ENCODE data around the gene GRID1.

Gene GRID1

DNA sequence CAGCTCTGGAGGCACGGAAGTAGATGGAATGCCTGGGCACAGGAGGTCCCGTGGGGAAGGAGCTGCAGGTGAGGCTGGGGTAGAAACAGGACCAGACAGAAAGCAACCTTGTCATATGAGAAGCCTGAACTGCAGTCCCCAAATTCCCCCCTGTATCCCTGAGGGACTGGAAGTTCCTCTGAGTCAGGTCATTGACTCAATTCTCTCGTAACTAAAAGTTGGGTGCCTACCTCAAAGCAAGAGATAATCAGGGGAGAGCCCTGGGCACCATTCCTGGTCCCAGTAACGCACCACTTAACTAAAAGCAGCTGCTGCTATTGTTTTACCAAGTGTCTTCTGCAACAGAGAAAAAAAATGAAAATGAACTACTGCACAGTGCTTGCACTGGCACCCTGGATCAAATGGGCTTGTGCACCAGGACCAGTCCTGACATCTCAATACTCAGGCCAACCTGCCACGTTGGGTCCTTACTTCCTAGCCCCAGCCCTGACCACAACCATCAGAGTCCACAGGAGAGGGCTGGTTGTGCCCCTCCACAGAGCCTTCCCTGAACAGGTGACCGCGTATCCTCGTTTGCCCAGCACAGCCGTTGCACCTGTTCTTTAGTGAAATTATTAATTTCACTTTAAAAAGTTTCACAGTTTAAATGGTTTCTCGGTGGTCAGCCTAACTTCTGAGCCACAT lies 79.3 kb downstream of the GRID1 start:
- H3K27ac Mint-ChIP-seq, result no peak overlapping the region

DNA sequence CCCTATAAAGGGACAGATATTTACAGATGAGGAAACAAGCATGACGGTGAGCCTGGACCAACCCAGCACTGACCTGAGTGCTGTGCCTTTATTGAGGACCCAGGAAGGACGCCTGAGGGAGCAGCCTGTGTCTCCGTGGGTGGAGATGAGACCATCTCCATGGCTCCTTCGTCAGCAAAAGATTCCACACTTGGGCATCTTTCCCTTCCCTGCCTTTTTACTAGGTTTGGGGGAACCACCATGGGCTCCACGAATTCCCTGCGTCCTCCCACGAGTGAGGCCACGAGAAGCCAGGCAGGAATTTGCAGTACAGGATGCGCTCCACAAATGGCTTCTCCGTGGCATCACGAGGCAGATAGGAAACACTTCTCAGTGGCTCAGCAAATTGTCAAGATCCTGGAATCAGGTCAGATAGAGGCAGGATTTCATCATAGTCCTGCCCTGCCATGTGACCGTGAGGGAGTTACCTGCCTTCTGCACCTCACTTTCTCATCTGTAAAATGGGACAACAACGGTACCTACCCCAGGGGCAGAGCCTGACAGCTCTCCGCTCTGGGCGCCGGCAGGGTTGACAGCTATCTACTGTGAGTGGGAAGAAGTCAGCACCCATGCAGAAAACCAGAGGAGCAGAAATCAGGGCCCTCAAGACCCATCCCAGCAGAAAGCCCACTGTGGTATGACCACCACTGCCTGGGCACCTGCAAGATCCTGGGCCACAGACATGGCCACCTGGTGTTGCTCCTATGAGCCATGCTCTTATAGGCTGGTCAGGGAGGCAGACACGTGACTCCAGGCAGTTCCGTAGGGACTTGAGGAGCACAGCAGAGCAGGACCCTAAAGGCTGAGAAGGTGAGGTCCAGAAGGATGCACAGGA lies 80.1 kb downstream of the GRID1 start:
- Mint-ChIP-seq H3K4me3 (no peak overlapping the region), H3K27me3 (peaks cover 8% of the 10 kb centered on the region), H3K27ac (no peak overlapping the region), H3K36me3 (no peaks in the 10 kb centered on the region), H3K4me1 (ENCODE audit: low read depth) (no peaks in the 10 kb centered on the region), H3K9me3 (ENCODE audit: low read depth) (no peaks in the 10 kb centered on the region)

More for the DNA sequence above, 79.3 kb downstream of the GRID1 start:
- H3K27me3 Mint-ChIP-seq, result peaks cover 8% of the 10 kb centered on the region
- no peaks in the 10 kb centered on the region for H3K9me3 Mint-ChIP-seq (ENCODE audit: low read depth)
- no peaks in the 10 kb centered on the region for H3K36me3 Mint-ChIP-seq
- no peak overlapping the region for H3K4me3 Mint-ChIP-seq
- H3K4me1 Mint-ChIP-seq (ENCODE audit: low read depth), result no peaks in the 10 kb centered on the region

DNA sequence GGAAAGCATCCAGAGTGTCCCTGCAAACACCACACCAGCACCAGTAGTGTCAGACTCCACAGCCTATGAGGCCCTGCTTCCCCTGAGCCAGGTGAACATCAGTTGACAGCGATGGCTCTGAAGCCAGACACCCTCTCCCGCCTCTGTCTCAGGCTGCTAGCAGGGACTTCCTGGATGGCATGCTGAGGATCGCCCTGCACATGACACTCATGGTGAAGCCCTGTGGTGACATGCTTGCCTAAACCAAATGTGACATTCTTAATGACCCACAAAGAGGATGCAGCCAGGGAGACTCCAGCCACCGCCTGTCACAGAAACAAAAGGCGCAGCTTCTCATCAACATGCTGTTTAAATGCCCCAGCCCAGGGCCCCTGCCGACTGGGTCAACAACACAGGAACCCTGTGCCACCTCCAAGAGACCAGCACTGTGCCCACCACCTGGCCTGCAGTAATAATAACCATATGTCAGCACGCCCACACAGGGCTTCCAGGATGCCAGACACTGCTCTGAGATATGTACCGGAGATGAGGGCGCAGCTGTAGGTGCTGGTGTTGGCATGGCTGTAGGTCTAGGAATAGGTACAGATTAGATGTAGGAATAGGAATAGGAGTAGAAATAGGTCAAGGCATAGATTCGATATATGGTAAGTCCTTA lies 81.3 kb downstream of the GRID1 start:
- H3K36me3 Mint-ChIP-seq, result no peaks in the 10 kb centered on the region
- no peak overlapping the region for H3K4me3 Mint-ChIP-seq
- H3K27me3 Mint-ChIP-seq, result peaks cover 8% of the 10 kb centered on the region
- no peaks in the 10 kb centered on the region for H3K4me1 Mint-ChIP-seq (ENCODE audit: low read depth)
- H3K27ac Mint-ChIP-seq, result no peak overlapping the region
- no peaks in the 10 kb centered on the region for H3K9me3 Mint-ChIP-seq (ENCODE audit: low read depth)

DNA sequence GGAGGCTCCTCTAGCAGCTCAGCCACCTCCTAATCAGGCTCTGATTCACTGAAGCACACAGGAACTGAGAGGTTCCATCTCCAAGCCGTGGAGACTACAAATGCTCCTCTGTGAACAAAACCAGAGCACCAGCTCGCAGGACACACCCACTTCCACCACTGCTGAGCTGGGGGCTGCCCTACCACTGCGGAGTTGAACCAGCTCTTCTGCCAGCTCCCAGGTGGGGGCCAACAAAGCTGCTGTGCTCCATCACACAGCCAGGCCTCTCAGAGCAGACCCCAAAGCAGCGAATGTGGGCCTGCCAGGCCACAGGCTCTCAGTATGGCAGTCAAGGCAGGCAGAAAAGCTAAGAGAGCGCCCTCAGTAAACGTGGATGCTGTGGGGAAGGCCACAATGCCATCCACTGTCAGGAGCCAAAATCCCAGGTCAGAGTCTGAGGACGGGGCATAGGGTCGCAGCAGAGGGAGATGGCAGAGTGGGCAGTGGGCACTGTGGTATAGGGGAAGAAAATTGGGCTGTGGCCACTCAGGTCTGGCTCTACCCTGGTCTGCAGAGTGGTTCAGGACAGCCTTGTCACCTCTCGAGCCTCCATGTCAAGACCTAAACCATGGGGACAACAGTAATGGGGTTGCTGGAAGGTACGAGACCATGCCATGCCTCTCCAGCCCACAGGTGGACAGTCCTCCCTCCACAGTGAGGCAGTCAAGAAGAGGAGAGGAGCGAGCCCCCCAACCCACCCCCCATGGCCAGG lies 82.1 kb downstream of the GRID1 start:
- H3K9me3 Mint-ChIP-seq (ENCODE audit: low read depth), result no peaks in the 10 kb centered on the region
- no peaks in the 10 kb centered on the region for H3K36me3 Mint-ChIP-seq
- no peak overlapping the region for H3K4me3 Mint-ChIP-seq
- no peaks in the 10 kb centered on the region for H3K4me1 Mint-ChIP-seq (ENCODE audit: low read depth)
- H3K27ac Mint-ChIP-seq, result no peak overlapping the region
- H3K27me3 Mint-ChIP-seq, result peaks cover 8% of the 10 kb centered on the region

DNA sequence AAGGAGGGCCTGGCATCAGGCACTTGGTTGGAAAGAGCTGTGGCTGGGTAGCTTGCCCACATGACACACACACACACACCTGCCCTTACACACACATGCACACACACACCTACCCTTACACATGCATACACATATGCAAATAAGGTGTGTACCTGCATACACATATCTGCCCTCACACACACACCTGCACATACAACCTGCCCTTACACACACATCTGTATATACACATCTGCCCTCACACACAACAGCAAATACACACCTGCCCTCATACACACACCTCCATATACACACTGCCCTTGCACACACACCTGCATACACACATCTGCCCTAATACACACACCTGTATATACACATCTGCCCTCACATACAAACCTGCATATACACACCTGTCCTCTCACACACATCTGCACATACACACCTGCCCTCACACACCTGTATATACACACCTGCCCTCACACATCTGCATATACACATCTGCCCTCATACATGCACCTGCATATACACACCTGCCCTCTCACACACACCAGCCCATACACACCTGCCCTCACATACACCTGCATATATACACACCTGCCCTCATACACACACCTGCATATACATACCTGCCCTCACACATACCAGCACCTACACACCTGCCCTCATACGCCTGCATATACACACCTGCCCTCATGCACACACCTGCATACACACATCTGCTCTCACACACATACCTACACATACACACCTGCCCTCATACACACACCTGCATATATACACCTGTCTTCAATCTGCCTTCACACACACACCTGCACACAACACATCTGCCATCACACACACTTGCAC lies 82.9 kb downstream of the GRID1 start:
- Mint-ChIP-seq H3K9me3 (ENCODE audit: low read depth) (no peaks in the 10 kb centered on the region), H3K4me1 (ENCODE audit: low read depth) (no peaks in the 10 kb centered on the region), H3K27ac (no peak overlapping the region), H3K27me3 (peaks cover 8% of the 10 kb centered on the region), H3K36me3 (no peaks in the 10 kb centered on the region), H3K4me3 (no peak overlapping the region)

DNA sequence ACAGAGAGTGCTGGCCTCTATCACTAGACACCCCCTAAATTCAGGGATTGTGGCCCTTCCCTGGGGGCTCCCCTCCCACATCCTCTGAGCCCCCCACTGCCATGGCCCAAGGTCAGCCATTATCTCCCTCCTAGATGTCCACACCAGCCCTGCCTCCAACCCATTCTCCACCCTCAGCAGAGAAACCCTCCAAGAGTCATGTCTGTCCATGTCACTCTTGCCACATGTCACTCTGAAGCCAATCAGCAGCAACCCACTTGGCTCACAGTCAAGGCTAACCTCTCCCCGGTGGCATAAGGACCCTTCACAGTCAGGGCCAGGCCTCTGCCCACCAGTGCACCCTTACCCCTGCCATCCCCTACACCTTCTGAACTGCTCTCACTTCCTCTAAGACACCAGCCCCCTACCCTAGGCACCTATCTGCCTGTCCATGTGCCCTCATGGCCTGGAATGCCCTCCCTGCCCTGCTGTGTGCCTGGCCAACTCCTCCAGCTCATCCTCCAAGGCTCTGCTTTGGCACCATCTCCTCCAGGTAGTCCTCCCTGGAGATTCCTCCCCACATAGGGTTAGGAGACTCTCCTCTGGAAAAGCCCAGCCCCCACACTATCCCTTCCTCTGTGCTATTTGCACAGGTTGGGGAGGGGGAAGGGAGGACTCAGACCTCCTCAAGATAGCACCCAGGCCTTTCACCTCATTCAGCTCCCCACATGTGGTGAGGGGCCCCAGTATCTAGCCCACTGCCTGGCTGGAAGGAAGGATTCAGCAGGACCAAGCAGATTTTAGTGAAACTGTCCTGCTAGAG lies 83.7 kb downstream of the GRID1 start:
- no peak overlapping the region for H3K27ac Mint-ChIP-seq
- H3K36me3 Mint-ChIP-seq, result no peaks in the 10 kb centered on the region

DNA sequence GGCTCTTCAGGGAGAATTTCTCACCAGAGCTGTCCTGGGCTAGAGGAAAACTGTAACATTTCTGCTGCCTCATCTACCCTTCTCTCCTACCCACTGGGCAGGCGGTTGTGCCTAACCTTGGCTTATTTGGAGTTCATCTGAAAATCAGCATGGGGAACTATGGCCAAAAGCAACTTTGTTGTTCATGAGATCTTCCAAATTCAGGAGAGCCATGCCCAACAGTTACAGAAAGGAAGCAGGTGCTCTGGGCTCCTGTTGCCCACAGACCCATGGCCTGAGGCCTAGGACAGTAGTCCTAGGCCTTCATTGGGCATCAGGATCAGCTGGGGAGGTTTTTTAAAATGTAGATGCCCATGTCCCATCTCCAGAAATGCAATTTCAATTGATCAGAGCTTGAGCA lies 85.2 kb downstream of the GRID1 start:
- Mint-ChIP-seq H3K36me3 (no peaks in the 10 kb centered on the region), H3K27ac (no peak overlapping the region), H3K4me3 (no peak overlapping the region), H3K27me3 (peaks cover 8% of the 10 kb centered on the region), H3K9me3 (ENCODE audit: low read depth) (peaks cover 4% of the 10 kb centered on the region), H3K4me1 (ENCODE audit: low read depth) (no peaks in the 10 kb centered on the region)

More for the DNA sequence above, 83.7 kb downstream of the GRID1 start:
- no peaks in the 10 kb centered on the region for H3K4me1 Mint-ChIP-seq (ENCODE audit: low read depth)
- H3K27me3 Mint-ChIP-seq, result peaks cover 8% of the 10 kb centered on the region
- H3K9me3 Mint-ChIP-seq (ENCODE audit: low read depth), result no peaks in the 10 kb centered on the region
- H3K4me3 Mint-ChIP-seq, result no peak overlapping the region

DNA sequence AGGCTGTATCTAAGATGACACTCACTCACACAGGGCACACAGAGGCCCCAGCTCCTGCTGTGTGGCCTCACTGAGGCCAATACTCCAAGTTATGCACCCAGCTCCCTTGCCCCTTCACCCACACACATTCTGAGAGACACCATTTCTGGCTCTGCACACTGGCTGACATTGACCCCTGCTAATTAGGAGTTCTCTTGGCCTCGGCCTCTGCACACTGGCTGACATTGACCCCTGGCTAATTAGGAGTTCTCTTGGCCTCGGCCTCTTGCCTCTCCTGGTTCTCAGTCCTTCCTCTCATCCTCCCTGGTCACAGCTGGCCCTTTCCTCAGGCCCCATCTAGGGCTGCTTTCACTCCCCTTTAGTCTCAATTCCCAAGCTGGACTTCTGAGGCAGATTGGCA lies 97.3 kb downstream of the GRID1 start:
- Mint-ChIP-seq H3K4me3 (no peak overlapping the region), H3K27ac (no peak overlapping the region), H3K4me1 (ENCODE audit: low read depth) (no peaks in the 10 kb centered on the region), H3K27me3 (peaks cover 1% of the 10 kb centered on the region), H3K9me3 (ENCODE audit: low read depth) (no peaks in the 10 kb centered on the region), H3K36me3 (no peaks in the 10 kb centered on the region)

DNA sequence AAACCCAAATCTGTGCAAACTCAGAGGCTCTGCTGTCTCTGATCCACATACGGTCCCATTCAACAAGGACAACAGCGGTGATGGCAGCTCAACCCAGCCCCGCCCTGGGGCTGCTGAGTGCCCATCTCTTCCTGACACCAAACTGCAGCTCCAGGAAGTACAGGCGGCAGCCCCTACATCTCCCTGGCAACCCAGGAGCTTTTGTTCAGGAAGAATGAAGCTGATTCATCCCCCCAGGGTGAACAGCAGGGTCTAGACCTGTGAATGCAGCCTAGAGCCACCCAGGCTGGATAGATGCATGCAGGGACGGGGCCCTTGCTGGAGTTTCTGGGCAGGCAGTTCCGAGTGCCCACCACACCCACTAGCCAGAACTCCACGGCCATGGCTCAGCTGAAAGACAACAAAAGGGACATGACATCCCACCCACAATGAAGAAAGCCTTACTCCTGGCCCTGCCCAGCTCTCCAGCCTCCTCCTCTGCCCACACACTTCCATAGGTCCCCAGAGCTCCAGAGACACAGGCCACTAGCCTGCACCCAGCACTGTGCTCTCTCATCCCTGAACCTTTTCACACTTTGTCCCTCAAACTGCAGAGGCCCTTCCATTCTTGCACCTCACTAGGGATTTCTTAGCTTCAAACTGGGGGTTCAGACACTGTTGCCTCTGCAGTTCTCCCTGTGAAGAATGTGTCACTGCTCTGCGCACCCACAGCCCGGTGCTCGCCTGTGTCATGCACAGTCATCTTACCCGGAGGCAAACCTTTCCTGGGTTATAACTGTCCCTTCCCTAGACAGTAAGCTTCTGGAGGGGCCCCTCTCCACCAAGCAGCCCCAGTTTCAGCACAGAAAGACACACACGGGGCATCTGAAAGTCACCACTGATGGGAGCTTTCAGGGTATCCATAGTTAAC lies 99.1 kb downstream of the GRID1 start:
- H3K9me3 Mint-ChIP-seq (ENCODE audit: low read depth), result no peaks in the 10 kb centered on the region
- H3K27ac Mint-ChIP-seq, result no peak overlapping the region
- H3K4me1 Mint-ChIP-seq (ENCODE audit: low read depth), result no peaks in the 10 kb centered on the region
- no peaks in the 10 kb centered on the region for H3K36me3 Mint-ChIP-seq
- peaks cover 1% of the 10 kb centered on the region for H3K27me3 Mint-ChIP-seq
- H3K4me3 Mint-ChIP-seq, result no peak overlapping the region

DNA sequence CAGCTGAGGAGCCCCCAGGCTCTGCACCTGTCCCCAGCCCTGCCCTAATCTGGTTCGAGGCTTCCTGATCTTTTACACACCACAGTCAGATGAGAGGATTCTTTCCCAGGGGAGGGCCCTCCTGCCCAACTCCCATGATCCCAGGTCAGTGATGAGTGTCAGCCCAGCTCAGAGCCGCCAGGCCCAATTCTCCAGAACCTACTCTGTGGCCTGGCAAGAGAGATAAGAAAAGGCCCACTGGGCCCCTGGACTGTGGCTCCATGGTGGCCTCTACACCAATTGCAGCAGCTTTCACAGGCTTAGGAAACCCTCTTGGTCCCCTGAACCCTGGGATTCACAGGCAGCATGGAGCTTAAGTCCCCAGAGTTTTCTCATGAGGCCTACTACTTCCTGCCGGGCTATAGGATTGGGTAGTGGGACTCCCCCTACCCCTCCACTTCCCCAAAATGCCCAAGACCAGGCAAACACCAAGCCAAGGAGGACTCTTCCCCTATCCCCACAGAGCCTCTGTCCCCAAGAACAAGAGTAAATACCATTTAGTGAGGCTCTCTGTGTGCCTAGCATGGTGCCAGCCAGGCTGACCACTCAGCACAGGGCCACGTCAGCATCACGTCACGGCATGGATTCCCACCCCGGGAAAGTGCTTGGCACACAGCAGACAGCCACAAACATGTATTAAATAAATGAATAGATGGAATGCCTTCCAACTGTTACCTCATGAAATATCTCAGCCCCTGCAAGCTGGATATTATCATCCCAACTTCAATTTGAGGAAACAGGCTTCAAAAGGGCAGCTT lies 100.0 kb downstream of the GRID1 start:
- H3K36me3 Mint-ChIP-seq, result no peaks in the 10 kb centered on the region
- H3K4me3 Mint-ChIP-seq, result no peak overlapping the region
- H3K27me3 Mint-ChIP-seq, result peaks cover 1% of the 10 kb centered on the region
- peaks cover 2% of the 10 kb centered on the region for H3K4me1 Mint-ChIP-seq (ENCODE audit: low read depth)
- no peak overlapping the region for H3K27ac Mint-ChIP-seq
- no peaks in the 10 kb centered on the region for H3K9me3 Mint-ChIP-seq (ENCODE audit: low read depth)

DNA sequence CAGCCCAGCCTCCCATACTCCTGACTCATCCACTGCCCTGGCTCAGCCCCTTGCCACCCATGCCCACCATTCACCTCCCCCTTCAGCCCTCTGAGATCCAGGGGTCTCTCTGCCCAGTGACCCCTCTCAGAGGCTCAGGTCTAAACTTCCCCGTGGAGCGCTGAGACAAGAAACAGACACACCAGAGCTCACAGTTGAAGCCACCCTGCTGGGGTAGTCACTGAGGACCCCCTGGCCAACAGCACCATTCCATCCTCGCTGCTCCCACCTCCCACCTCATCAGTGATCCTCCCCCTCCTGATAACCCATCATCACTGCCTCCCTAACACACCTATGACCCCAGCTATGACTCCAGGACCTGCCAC lies 100.7 kb downstream of the GRID1 start:
- no peak overlapping the region for H3K4me3 Mint-ChIP-seq
- H3K27ac Mint-ChIP-seq, result no peak overlapping the region
- H3K9me3 Mint-ChIP-seq (ENCODE audit: low read depth), result no peaks in the 10 kb centered on the region
- peaks cover 2% of the 10 kb centered on the region for H3K4me1 Mint-ChIP-seq (ENCODE audit: low read depth)
- H3K27me3 Mint-ChIP-seq, result peaks cover 1% of the 10 kb centered on the region
- H3K36me3 Mint-ChIP-seq, result no peaks in the 10 kb centered on the region

DNA sequence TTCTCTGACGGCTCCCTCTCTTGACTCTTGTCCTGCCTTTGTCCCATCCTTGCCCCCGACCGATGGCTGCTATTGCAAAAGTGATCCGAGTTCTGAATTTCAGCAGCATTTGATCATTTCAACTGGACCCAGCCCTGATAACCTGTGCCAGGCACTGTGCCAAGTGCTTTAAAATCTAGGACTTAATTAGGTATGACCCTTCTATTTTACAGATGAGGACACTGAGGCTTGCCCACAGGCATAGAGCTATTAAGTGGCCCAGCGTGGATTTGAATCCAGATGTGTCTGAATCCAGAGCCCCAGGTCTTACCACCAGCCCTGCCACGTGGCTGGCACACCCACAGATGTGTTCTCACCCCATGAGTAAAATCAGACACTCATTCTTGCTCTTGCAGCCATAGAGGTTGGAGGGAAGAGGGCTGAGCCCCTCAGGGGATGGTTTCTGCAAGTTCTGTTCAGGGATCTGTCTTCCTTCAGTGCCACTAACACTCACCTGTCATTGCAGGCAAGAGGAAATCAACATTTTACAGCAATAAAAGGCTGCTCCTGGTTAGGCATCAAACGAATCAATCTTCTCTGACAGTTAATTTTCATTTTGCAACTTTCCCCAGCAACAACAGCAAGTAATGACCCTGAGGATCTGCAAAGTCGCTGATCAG lies 101.2 kb downstream of the GRID1 start:
- H3K4me3 Mint-ChIP-seq, result no peak overlapping the region
- H3K9me3 Mint-ChIP-seq (ENCODE audit: low read depth), result no peaks in the 10 kb centered on the region
- H3K27me3 Mint-ChIP-seq, result peaks cover 1% of the 10 kb centered on the region
- no peak overlapping the region for H3K27ac Mint-ChIP-seq
- H3K36me3 Mint-ChIP-seq, result no peaks in the 10 kb centered on the region
- H3K4me1 Mint-ChIP-seq (ENCODE audit: low read depth), result peaks cover 2% of the 10 kb centered on the region

Data from activated naive CD8-positive, alpha-beta T cell (primary cell).